Neural progenitor cell (in vitro differentiated cells): ENCODE data around the gene ADARB2.

ENCODE experiments used
- CTCF ChIP-seq: fragments of 200-600 bp; sonication (generic); IDR thresholded peaks from 2 replicates; pipeline ENCODE4 v1.5.1; 2017; ENCODE audit warnings: antibody characterized with exemption, mild to moderate bottlenecking
- EZH2 ChIP-seq: fragments of 200-600 bp; sonication (generic); IDR thresholded peaks from 2 replicates; pipeline ENCODE4 v1.6.1; 2017; ENCODE audit warnings: antibody characterized with exemption, mild to moderate bottlenecking, moderate library complexity

GRCh38 chr10:1657479-1657878 is 79.8 kb downstream of the ADARB2 start:
- TF ChIP-seq CTCF: no peak
- no peak for TF ChIP-seq EZH2
